Inflammatory macrophage (primary cell): ENCODE data around the gene LGR6.

ENCODE experiments used
- DNase-seq, 2 donors: peaks; one replicate each; pipeline ENCODE4 v3.0.0-alpha.2; 2020 to 2022

LGR6 gene

GRCh38 chr1:202201266-202201665 lies 7.7 kb downstream of the LGR6 start:
- no peak for DNase-seq

DNA sequence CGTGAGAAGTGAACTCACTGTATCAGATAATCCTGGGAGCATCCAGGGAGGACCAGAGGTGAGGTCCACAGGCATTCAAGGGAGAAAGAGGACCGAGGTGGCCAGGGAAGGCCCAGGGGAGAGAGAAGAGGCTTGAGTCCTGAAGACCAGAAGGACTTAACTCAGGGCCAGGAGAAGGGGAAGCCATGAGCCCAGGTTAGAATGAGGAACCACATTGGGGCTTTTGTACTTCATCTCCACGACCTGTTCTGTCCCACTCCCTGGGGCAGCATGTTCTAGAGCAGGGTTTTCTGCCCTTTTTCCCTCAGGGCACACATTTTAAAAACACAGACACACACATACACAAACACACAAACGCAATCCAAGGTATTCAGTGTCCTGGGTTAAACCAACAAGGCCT lies 8.4 kb downstream of the LGR6 start:
- no peak for DNase-seq

- no peak for DNase-seq
These were observed 9.0 kb downstream of the LGR6 start for GRCh38 chr1:202202500-202203168.

GRCh38 chr1:202203238-202204039 lies 9.8 kb downstream of the LGR6 start:
- no peak for DNase-seq

- DNase-seq: no peak
These were observed 10.5 kb downstream of the LGR6 start for GRCh38 chr1:202204065-202204464.

GRCh38 chr1:202205523-202206190 lies 12.1 kb downstream of the LGR6 start:
- DNase-seq: peak; percentile 6 to 23

GRCh38 chr1:202207292-202207691 lies 13.7 kb downstream of the LGR6 start:
- DNase-seq: no peak

- DNase-seq: no peak
These were observed 14.8 kb downstream of the LGR6 start for GRCh38 chr1:202208351-202208857.

DNA sequence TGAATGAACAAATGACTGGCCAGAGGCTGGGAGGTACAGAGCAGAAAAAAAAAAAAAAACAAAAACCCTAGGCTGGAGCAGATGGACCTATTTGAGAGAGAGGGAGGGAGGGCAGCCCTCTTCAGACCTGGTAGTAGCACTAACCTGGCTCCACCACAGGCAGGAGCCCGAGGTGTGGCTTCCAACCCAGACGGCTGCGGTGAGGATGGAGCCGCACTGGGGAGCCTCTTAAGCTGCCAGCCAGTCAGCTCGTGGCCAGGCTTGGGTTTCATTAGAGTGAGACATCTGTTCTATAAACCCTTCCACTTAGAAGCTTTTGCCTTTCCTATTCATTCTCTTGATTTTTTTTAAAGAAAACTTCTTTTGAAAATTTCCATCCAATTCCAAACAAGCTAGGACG lies 16.8 kb downstream of the LGR6 start:
- no peak for DNase-seq

DNA sequence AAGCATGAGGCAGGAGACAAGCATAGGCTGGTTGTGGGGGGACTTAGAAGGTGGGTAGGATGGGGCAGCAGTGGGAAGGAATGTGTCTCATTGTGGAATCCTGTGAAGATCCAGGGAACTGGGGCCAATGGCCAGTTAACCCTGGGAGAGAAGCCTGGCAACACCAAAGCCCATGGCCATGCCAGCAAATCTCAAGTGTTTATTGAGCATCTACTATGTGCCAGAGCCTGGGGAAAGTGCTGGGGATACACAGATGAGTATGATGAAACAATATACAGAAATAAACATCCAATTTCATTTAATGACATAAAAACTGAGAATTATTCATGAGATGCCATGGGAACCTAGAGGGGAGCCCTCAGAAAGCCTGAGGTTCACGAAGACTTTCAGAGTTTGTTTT lies 17.4 kb downstream of the LGR6 start:
- DNase-seq: no peak

GRCh38 chr1:202212787-202213186 lies 19.2 kb downstream of the LGR6 start:
- no peak for DNase-seq

- no peak for DNase-seq
These were observed 19.9 kb downstream of the LGR6 start for GRCh38 chr1:202213361-202214088.

DNA sequence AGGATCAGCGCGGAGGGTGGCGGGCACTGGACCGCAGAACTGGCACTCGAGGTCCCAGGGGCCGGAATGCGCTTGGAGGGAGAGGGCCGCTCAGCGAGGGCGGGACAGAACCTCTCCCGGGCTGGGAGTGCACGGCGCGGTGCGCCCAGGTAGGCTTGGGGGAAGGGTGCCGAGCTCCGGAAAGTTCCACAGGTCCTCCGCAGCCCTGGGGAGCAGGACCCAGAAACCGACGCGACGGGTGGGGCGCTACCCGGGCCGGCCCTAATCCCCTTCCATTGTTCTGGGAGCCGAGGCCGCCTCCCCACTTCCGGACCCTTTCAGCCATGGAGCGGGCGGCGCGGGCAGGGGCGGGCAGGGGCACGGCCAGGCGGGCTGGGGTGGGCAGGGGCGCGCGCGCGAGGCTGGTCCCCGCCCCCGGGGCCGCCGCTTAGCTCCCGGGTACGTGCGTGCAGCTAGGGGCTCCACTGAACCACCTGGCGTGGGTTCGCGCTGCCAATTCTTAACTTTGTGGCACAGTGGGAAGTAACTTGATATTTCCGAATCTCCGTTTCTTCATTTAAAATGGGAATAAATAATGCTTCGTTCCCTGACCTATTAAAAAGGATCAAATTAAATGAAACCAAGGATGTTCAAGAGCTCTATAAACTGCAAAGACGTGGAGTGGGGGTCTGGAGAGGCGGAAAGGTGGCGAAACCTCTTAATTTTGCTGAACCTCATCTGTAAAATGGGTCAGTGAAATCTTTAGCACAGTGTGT lies 20.7 kb downstream of the LGR6 start:
- no peak for DNase-seq

DNA sequence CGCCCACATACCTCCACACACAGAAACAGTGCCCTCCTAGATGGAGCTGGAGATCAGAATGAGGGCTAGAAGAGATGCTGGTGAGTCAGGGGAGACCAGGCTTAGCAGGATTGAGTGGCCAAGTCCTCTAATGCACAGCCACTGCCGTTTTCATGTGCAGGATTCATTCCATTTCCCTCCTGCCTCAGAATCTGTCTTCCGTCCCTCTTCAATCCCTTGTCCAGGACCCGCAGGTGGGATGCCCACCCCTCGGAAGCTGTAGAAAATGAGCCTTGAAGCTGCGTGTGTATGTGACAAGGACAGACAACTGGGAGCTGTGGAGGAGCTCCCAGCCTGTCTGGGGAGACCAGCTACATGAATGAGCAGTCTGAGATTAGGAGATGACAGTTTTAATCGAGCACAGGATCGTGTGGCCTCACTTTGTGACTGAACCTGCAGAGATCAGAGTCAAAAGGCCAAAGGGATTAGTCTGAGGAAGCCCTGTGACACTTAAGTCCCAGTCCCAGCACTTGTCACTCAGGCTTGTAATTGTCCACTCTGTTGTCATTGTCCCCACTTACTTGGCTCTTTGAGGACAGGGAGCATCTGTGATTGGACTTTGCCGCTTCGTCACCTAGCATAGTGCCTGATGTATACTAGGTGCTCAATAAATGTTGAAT lies 22.0 kb downstream of the LGR6 start:
- DNase-seq: no peak

DNA sequence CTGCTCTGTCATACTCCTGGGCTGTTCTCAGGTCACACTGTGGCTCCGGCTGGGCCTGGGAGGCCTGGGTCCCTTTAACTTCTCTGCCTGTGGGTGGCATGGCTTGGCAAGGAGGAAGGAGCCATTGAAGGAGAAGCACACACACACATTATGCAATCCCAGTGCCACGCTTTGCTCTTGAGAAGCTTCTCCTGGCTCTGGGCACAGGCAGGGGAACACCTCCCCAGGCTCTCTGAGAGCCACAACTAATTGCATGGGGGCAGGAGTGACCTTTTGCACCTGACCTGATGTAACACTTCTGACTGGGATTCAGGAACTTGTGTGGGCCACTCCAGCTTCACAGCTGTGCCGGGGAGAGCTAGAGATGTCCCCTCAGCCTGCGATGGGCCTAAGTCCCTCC lies 23.1 kb downstream of the LGR6 start:
- peak; percentile 43 to 51 for DNase-seq

DNA sequence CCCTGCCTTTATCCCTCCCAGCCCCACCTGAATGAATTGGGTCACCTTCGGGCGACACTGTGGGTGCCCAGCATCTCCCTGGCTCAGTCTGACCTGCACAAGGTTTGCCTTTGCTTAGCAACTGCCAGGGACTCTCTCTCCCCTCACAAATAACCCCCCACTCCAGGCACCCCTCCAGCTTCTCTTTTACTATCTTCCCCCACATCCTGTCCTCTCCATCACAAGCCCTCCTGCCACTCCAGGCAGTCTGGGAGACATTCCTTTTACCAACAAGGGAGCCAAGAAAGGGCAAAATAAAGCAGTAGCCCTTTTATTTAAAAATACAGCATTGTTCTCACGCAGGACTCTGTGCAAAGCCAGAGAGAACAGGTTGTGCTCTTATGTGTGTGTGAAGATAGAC lies 23.9 kb downstream of the LGR6 start:
- DNase-seq: no peak

DNA sequence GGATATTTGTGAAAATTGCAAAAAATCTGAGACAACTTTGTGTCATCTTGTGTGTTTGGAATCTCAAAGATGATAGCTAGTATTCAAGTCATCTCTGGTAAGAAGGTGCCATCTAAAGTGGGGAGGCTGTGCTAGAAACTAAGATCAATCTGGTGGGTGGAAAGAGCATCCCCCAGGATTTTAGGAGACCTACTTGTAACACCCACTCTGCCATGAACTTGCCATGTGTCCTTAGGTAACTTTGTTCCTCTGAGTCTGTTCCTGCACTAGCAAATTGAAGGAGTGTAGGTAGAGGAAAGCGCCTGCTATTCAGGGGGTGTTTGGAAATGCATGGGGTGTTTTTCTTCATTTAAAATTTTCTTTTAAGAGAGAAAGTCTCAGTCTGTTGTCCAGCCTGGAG lies 24.4 kb downstream of the LGR6 start:
- no peak for DNase-seq

GRCh38 chr1:202220733-202221132 lies 27.1 kb downstream of the LGR6 start:
- no peak for DNase-seq

DNA sequence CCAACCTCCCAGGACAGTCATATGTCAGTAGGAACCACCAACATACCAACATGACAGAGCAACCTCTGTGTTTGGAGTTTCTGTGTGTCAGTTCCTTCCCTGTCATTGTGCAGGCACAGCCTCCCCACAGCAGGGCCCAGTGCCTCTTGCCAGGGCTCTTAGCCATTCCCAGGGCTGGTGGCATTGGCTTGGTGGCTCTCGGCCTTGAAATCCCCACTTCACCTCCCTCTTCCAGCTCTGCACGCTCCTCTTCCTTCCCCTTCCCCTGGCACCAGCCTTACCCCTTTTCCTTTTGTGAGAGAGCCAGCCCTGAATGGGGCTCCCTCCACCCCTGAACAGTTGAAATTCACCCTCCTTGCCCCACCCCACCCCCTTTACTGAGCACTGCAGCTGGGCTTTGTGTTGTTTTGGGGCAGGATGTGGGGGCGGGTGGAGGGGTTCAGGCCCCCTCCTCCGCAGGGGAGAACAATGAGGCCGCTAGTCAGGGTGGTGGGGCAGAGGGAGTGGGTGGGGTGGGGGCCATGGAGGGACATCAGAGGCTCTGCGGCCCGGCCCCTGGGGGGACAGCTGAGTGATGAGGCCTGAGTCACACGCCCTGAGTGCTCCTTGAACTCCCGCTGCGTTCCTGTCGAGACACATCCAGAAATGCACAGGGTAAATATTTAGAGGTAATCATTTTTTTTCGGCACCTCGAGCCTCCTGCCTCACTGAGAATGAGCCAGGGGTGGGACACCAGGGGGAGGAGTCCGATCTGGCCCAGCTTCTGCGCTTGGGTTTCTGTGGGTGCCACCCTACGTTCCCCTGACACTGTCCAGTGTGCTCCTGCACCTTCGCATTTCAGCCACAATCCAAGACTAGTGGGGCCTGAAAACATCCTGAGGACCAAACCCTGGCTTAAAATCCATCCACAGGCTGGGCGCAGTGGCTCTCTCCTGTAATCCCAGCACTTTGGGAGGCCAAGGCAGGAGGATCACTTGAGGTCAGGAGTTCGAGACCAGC lies 28.6 kb downstream of the LGR6 start:
- peak in 1 of 2 donors; percentile 14 for DNase-seq
